GM18517 (cell line): Measurements from ENCODE around the gene AQP5.
"Not testable (repeated sequence)": the region's sequence is repeated elsewhere in the genome, so short reads cannot be mapped to it uniquely, and the experiment has no call there.

Source experiments
- ATAC-seq: cut with Tn5 transposase; IDR thresholded peaks from one replicate; pipeline ENCODE4 v1.9.1; 2021; ENCODE audit warnings: mild to moderate bottlenecking, moderate library complexity; ENCODE audit not compliant: unreplicated experiment

AQP5 gene

DNA sequence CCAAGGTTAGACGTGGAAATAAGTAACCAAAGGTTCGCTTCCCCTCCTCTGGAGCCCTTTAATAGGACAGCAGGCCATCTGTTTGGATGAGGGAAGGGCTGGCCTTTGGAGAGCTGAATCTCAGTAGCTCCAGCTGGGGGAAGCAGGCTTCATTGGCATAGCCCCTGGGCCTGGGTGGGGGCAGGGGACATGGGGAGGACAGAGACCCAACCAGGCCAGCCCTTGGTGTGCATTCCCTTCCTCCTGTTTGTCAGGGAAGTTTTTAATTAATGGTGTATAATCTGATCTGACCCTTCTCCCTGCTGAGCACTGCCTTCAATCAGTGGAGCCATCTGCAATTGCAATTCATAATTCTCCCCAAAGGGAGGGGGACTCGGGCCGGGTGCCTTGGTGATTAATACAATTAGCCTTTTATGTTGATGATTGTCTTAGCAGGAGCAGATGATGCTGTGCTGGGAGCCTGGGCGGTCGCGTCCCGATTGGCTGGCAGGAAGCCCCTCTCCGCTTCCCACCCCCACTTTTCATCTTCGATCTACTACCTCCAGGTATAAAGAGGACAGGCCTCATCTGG lies 17.4 kb downstream of the AQP5 start:
- no peak for ATAC-seq

DNA sequence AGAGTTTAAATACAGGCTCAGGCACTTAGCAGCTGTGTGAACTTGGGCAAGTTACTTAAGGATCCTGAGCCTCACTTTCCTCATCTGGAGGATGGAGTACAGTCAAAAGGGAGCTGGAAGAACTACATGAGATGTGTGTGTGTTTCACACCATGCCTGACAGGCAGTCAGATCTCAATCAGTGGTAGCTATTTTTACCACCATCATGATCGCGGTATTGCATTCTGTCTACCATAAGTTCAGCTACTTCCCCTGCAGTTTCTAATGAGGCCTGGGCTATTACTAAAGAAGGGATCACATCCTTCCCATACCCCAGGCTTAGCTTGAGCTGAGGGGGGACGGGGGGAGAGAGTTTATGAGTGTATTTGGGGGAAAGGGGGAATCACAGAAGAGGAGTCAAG lies 18.1 kb downstream of the AQP5 start:
- ATAC-seq, result no peak

DNA sequence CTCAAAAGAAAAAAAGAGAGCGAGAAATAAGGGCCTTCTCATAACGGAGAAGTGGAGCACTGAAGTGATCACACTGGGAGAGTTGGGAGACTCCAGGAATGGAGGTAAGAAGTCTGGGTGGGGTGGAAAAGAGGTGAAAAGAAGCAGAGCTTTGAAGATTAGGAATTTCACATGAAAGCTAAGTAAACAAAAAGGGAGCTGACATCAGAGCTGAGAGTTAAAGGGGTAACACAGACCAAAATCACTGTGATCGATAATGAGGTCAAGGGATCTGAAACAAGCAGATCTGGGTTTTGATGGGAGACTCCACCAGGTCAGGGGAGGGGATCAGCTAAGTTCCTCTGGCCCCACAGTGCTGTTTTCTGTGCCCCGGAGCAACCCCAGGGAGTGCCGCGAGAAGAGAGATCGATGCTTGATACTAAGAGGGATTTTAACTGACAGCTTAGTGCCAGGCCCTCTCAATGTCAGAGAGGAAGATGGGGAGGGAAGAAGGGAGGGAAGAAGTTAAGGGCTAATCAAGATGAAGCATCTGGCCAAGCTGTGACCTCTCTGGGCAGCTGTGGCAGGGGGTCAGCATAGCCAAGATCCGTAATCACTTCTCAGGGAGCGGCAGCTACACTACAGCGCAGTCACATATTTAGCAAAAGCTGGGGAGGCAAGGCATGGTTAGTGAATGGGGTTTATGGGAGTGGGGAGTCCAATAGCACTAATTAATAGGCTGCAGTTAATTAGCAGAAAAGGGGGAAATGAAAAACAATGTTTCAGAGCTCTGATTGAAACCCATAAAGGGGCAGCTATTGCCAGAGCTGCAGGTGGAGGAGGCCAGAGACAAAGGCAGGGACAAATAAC lies 19.1 kb downstream of the AQP5 start:
- ATAC-seq, result no peak

DNA sequence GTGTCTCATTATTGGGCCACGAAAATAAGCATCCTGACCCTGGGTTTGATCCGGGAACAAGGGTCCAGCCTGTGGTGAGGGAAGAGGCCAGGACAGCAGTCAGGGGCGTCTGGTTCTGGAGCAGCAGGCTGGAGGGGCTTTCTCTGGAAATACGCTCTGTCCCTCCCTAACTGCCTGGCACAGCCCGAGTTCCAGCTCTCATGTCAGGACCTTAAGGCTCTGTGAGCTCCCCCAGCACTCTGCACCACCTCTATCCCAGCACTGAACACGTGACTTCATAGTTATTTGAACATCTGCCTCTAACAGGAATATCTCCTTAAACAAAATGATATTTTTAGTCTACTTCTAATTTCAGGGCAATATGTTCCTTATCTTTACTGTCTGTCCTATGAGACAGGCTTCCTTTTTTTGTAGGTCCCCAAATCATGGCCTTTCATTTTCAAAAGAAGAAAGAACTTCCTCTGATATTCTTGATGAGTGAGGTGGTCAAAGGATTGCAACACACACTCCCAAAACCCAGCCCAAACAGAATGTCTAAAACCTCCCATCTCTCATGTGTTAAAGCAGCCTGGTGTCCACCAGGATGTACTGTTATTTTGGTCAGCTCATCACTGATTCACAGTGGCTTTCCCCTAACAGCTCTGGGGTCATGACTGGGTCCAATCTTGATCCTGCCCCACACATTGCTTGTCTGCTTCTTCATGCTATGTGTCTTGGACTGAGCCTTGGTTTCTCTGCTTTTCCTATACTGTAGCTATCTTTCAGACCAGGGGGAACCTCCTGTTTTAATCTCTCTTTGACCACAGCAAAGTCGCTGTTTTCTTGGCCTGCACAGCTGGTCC lies 20.8 kb downstream of the AQP5 start:
- ATAC-seq, result no peak

DNA sequence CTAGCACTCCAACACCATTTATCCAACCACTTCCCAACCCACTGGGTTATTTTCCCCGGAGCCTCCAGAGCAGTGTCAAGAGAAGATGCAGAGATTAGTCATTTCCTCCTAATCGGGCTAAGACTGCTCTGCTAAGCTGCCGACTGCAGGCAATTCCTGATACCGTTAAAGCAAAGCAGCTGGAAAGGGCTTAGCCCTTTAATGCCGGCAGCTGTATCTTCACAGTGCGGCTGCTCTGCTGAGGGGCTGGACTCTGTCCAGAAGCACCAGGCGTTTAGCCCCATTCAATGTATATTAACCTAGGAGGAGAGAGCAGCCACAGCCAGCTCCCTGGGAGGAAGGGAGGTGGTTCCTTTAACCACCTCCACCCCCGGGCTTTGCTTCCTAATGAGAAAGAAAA lies 22.2 kb downstream of the AQP5 start:
- no peak for ATAC-seq

DNA sequence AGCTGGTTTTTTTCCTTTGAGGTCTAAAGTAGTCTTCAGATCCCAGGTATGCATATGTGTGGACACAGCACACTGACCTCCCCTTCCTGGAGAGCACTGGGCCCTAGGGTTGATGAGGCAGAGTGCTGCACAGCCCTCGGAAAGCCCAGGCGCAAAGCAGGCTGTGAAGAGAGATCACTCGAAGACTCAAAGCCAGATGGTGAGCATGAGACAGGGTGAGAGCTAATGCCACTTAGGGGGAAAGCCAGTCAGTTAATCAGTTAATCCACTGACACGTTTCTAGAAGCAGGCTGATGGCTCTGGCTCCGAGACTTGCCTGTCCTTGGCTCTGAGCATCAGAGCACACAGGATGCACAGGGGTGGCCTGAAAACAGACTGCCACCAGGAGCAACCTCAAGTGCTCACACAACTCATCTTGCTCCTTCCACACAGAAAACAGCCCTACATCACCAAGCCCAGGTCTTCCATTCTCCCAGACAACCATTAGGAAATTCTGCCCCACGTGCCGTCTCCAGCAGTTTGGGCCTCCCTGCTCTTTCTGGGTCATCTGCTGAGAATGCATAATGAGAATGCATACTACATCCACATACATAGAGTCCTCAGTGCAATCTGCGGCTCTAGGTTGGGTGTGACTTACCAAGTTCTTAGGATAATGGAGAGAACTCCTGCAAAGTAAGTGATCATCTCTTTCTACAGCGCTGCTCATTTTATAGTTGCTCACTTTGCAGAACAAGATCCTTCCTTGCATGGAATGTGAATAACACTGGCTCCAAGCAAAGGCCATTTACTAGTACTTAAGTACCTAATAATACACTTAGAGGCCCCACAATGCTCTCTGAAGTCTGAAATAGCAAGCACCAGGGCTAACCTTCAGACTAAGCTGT lies 23.0 kb downstream of the AQP5 start:
- ATAC-seq, result no peak

DNA sequence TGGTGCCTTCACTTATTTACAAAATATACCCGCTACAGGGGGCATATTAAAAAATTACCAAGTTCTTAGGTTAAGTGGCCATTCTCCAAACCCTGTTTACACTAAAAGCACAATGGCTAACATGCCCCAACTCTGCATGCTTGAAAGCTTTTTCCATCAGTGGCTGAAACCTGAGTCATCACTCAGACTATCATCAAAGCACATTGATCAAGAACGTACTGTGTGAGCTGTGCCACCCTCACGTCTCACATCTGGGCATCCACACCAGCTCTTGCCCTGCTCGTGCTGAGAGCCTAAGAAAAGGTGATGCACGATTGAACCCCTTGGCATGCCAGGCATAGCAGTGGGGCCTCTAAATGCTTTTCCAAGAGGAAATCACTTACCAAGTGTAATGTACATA lies 24.3 kb downstream of the AQP5 start:
- ATAC-seq, result no peak

DNA sequence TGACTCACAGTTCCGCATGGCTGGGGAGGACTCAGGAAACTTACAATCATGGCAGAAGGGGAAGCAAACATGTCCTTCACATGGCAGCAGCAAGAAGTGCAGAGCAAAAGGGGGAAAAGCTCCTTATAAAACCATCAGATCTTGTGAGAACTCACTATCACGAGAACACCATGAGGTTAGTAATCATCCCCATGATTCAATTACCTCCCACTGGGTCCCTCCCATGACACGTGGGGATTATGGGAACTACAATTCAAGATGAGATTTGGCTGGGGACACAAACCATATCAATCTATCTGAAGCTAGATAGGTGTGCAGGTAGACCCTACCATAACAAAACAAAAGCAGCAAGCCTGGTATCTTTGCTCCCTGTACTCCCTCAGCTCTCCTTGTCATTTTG lies 24.8 kb downstream of the AQP5 start:
- ATAC-seq, result not testable (repeated sequence)

DNA sequence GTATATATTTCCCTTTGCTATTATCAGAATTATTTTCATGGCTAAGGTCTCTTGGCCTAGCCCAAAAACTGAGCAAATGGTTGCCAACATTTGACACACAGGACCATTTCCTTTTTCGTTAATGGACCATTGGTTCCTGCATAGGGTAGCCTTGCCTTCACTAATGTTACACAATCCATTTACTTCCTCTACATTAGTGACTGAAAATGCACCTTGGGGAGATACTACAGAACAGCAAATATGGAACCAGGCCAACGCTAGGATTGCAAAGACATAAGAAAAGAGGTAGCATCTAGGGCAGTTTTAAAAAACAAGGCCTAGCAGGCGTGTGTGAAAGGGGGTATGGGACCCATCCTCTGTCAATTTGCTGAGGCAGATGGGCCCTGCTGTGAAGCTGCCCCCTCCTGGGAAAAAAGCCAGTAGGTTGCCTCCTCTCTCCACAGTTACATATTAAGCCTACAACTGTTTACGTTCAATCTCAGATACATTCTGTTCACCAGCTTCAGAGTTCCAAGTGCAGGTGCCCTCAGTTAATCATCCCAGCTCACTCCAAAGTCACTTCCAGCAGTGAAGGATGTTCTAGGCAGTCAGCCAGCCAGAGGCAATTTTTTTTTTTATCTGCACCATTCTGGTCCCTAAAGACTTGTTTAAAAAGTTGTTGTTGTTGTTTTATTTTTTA lies 26.1 kb downstream of the AQP5 start:
- no peak for ATAC-seq

DNA sequence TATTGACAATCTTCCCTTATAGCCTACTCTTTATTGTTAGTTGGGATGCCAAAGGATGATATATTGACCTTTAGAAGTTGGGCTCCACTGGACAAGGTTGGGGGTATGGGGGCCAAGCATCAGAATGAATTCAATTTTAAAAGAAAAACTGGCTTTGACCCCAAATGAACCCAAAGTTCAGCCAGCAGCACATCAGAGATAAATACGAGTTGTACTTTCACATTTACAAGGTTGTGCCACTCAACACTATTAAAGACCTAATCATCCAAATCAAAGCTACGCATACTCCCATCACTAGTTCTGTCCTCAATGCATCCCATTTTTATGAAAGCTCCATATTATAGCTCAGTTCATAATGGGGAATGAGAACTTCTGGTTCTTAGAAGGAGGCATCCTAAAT lies 27.7 kb downstream of the AQP5 start:
- not testable (repeated sequence) for ATAC-seq

DNA sequence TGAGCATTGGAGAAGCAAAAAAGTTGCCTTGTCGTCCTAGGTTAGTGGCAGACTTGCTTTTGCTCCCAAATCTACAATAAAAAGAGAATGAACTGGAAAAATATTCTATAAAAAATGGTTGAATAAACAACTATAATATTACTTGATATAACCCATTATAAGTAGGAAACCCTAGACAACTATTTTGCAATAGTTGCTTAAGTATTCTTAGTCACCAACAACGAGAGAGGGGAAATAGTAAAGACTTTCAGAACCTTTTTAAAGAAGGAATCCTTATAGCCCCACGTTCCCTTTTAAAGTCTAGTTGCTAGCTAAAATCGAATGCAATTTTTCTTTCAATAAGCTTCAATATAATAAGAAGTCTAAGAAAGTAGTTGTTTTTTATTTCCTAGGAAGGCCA lies 28.6 kb downstream of the AQP5 start:
- ATAC-seq, result no peak

DNA sequence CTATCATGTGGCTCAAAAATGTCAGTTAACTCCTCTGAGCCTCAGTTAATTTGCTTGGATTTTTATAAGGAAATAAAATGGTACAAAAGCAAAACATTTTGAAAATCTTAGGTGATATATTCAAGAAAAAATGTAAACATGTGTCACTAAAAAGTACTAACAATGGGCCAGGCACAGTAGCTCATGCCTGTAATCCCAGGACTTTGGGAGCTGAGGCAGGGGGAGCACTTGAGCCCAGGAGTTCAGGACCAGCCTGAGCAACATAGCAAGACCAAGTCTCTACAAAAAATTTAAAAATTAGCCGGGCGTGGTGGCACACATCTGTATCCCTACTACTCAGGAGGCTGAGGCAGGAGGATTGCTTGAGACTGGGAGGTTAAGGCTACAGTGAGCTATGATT lies 36.8 kb downstream of the AQP5 start:
- no peak for ATAC-seq

DNA sequence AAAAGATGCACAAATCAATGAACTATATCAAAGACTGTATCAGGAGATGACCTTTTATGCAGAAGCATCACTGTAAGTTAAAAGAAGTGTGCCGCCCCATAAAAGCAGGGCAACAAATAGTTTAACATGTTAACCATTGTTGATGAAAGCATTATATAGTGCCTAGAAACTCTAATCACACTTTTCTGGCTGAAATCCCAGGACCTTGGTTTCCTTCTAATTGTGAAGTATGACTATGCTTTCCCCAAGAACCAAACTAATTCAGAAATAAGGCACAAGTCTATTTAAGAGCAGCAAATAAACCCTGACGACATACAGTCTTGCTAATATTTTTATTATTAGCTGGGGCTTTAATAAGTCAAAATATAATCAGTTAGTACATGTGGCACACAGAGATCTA lies 41.9 kb downstream of the AQP5 start:
- ATAC-seq, result no peak

DNA sequence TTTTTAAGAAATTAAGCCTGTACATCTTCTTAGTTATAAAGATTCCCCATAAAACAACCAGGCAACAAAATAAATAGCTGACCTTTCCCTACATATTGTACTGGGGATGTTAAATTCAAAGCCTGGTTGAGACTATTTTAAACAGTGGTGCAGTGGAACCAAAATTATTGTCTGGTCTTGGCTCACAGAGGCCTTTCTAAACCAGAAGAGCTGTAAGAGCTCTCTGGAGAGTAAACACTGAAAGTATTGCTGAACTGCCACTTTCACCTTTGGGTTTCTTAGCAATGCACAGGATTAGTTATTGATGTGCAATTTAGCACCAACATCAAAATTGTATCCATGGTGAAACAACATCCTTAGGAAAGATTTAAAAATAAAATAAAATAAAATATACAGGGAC lies 43.0 kb downstream of the AQP5 start:
- ATAC-seq, result no peak

DNA sequence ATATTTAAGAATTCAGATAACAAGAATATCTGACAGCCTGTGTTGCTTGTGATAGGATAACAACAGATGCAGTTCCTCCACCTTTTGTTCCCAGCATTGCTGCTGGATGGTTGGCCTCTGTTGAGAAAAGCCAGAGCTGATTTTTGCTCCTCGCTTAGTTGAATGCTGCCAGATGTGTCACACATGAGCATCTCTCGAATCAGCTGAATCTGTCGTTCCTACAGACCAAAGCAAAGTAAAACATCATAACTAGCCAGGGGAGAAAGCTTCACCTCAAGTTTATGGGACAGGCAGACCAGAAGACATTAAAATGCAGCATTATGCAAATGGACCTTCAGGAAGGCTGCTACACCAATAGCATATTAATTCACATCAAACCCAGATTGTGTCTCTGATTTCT lies 43.5 kb downstream of the AQP5 start:
- ATAC-seq, result no peak

DNA sequence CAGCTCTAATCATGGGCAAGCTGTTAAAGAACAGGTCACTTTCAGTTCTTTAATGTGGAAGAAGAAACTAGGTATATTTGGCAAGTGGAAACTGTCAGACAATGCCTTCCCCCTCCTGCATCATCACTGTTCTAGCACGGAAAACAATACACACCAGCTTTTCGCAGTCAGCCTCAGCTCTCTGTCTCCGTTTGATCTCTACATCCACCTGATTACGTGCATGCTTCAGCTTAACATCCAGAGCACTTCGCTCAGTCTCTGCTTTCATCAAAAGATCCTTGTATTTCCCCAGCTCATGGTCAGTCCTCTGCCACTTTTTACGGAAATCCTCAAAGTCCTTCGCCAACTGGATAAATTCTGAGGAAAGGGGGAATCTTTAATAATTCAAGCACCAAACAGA lies 44.6 kb downstream of the AQP5 start:
- ATAC-seq, result no peak

DNA sequence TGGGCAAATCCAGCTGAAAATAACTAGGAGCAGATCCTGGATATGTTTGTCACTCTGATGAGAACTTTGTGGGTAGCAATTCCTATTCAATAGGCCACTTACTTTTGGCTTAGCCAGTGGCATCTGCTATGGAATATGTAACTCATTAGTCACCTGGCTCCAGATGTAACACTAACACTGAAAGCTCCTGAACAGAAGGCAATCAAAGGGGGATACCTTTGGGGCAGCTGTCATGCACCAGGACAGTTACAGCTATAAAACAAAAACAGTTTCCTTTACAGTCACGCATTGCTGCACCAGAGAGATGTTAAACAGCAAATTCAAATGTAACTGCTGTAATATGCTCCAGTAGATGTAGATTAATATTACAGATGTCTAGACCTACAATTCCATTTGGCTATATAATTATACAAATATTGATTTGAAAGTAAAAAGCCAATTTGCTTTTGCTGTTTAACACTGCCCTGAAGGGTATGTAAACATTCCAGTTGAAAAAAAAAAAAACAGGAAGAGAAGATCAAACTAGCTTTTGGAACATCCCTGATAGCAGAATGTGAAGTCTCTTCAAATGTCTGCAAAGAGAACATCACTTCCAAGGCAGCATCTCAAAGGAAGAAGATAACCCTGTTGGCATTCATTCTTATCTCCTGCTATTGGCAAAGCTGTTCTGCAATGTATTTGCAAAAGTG lies 45.2 kb downstream of the AQP5 start:
- no peak for ATAC-seq

DNA sequence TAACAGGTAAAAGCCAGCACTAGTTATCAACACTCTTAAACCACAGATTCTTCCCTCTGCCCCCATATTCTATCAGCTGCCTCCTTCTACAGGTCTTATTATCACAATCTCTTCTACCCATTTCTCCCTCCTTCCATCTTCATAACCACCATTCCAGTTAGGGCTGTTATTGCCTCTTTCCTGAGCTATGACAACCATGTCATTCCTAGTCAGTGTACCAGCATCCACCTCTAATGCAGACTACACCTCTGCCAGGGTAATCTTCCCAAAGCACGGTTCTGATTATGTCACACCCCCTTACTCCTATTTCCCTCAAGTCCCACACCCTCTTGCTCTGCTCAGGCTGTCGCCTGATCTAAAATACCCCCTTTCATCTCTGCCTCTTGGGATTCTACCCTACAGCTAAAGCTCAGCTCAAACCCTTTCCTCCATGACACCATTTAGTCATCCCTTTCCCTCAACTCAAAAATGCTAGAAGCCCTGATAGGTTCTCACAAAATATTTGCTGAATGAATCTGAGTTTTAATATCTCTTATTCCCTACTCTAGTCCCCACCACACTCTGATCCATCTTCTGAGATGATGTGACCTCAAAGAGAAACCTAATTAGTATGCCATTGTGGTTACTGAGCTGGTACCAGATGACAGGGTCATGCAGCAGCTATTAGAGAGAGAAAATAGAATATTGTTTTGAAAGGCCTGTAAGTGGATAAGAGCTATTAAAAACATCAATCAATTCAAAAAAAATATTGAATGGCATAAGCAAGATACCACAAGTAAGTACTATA lies 51.9 kb downstream of the AQP5 start:
- no peak for ATAC-seq

DNA sequence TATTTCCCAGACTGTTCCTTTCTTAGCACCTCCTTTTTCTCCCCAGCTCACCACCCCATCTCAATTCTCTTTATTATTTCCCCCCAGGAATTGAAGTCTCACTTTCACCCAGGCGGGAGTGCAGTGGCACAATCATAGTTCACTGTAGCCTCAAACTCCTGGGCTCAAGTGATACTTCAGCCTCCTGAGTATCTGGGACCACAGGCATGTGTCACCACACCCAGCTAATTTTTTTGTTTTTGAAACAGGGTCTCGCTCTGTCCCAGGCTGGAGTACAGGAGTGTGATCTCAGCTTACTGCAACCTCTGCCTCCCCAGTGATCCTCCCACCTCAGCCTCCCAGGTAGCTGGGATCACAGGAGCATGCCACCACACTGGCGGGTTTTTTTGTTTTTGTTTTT lies 52.7 kb downstream of the AQP5 start:
- no peak for ATAC-seq
